ENCODE measurements around the gene FTO. TPM values are rescaled to one million over a fixed set of nuclear protein-coding genes. Genes with fewer than 3 reads are reported as not detected.
"Not testable (repeated sequence)": the region's sequence is repeated elsewhere in the genome, so short reads cannot be mapped to it uniquely, and the experiment has no call there.

Gene FTO
- total RNA-seq, 1 donor from 2014 or later, result 98.6 TPM

GRCh38 chr16:53692146-53692545, 11.8 kb upstream of the FTO start:
- DNase-seq (no peak), ATAC-seq (no peak)
- intact Hi-C loops (cut with DNase I), result no loop called here
- H3K36me3 ChIP-seq, result peaks cover 10% of the 10 kb centered on the region
- no peaks in the 10 kb centered on the region for H3K4me1 ChIP-seq
- H3K27ac ChIP-seq, result no peak overlapping the region
- H3K9me3 ChIP-seq, result no peaks in the 10 kb centered on the region
- no peak for TF ChIP-seq CTCF (IDR thresholded peaks at IDR 0.05)
- H3K4me3 ChIP-seq, result no peak overlapping the region
- H3K27me3 ChIP-seq (ENCODE audit: low read depth), result no peaks in the 10 kb centered on the region

GRCh38 chr16:53693320-53693719, 10.6 kb upstream of the FTO start:
- intact Hi-C loops (cut with DNase I), result no loop called here
- H3K27ac ChIP-seq, result no peak overlapping the region
- ATAC-seq (no peak), DNase-seq (no peak)
- no peaks in the 10 kb centered on the region for H3K9me3 ChIP-seq
- TF ChIP-seq CTCF (IDR thresholded peaks at IDR 0.05), result no peak
- H3K4me3 ChIP-seq, result no peak overlapping the region
- H3K4me1 ChIP-seq, result no peaks in the 10 kb centered on the region
- H3K36me3 ChIP-seq, result peaks cover 10% of the 10 kb centered on the region
- no peaks in the 10 kb centered on the region for H3K27me3 ChIP-seq (ENCODE audit: low read depth)

DNA sequence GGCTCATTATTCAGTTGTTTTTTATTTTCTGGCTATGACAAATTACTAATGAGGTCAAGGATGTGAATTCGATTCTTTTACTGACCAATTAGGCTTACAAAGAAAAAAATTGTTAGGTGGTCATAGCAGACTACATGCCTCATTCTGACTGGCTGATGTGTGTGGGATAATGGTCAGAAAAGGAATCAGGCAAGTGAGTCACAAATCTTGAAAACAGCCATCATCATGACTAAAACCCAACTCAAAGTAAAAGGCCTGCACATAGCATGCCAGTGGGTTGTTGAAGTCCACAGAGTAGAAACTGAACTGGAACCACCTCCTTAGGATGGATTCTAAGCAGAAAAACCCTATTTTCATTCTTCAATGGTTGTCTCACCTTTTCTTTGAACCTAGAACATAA, 8.9 kb upstream of the FTO start:
- no peak for DNase-seq
- H3K27ac ChIP-seq, result no peak overlapping the region
- no peaks in the 10 kb centered on the region for H3K4me1 ChIP-seq
- intact Hi-C loops (cut with DNase I), result no loop called here
- H3K9me3 ChIP-seq, result no peaks in the 10 kb centered on the region
- H3K36me3 ChIP-seq, result peaks cover 10% of the 10 kb centered on the region
- H3K4me3 ChIP-seq, result no peak overlapping the region
- no peak for TF ChIP-seq CTCF (IDR thresholded peaks at IDR 0.05)
- no peak for ATAC-seq
- no peaks in the 10 kb centered on the region for H3K27me3 ChIP-seq (ENCODE audit: low read depth)

DNA sequence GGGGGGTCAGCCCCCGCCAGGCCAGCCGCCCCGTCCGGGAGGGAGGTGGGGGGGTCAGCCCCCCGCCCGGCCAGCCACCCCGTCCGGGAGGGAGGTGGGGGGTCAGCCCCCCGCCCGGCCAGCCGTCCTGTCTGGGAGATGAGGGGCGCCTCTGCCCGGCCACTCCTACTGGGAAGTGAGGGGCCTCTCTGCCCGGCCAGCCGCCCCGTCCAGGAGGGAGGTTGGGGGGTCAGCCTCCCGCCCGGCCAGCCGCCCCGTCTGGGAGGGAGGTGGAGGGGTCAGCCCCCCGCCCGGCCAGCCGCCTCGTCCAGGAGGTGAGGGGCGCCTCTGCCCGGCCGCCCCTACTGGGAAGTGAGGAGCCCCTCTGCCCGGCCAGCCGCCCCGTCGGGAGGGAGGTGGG, 5.7 kb upstream of the FTO start:
- H3K36me3 ChIP-seq; H3K4me1 ChIP-seq; intact Hi-C loops (cut with DNase I); ATAC-seq; H3K9me3 ChIP-seq; H3K27ac ChIP-seq; H3K27me3 ChIP-seq (ENCODE audit: low read depth); H3K4me3 ChIP-seq; DNase-seq: not testable (repeated sequence)

DNA sequence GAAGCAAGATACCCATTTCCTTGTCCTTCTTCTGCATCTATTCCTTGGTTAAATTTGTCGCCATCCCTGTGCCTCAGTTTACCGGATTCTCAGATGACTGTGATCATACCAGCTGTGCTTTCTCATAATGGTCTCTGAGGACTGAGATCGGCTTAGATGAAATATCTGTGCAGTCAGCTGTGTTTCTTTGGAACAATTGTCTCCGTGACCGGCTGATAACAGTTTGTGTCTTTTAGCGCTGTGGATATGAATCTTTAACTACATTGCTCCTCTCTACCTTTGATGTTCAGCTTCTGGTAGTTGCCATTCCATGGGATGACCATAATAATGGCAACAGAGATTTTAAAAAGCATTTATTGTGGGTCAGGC, 473 bp downstream of the FTO start:
- intact Hi-C loops (cut with DNase I), result no loop called here
- Histone ChIP-seq H3K27ac (peak overlapping the region; percentile 84), H3K4me3 (peak overlapping the region; percentile 92), H3K36me3 (no peaks in the 10 kb centered on the region), H3K27me3 (ENCODE audit: low read depth) (no peaks in the 10 kb centered on the region), H3K9me3 (no peaks in the 10 kb centered on the region), H3K4me1 (peaks cover 19% of the 10 kb centered on the region)
- TF ChIP-seq CTCF (IDR thresholded peaks at IDR 0.05), result no peak
- ATAC-seq (no peak), DNase-seq (no peak)

DNA sequence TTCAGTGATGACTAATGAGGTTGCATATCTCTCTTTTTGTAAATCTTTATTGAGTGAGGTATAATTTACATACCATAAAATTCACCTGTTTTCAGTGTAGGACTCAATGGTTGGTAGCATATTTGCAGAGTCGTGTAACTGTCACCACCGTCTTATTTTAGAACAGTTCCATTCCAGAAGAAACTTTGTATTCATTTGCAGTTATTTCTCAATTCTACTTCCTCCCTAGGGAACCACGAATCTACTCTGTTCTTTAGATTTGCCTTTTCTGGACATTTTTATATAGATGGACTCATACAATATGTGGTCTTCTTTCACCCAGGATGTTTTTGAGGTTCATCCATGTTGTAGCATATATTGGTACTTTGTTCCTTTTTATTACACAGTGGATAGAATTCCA, 3.7 kb downstream of the FTO start:
- peaks cover 19% of the 10 kb centered on the region for H3K4me1 ChIP-seq
- H3K4me3 ChIP-seq, result no peak overlapping the region
- ATAC-seq (no peak), DNase-seq (no peak)
- no peak overlapping the region for H3K27ac ChIP-seq
- H3K27me3 ChIP-seq (ENCODE audit: low read depth), result no peaks in the 10 kb centered on the region
- TF ChIP-seq CTCF (IDR thresholded peaks at IDR 0.05), result no peak
- H3K9me3 ChIP-seq, result no peaks in the 10 kb centered on the region
- no peaks in the 10 kb centered on the region for H3K36me3 ChIP-seq
- intact Hi-C loops (cut with DNase I), result no loop called here

All from lower lobe of right lung (tissue), 2 donors.